Ovary (tissue), 9 donors: ENCODE data around the gene OPCML. TPM values are rescaled to one million over a fixed set of nuclear protein-coding genes. Genes with fewer than 3 reads are reported as not detected.

Experiments used
- DNase-seq, 5 donors: peaks; one replicate each; pipeline ENCODE4 v3.0.0-alpha.2; 2019 to 2020
- H3K27ac ChIP-seq, 2 donors: fragments of 200-600 bp; one replicate each; pipeline versions ENCODE4 v1.5.1 to v1.8.0; 2019 to 2022
- H3K27me3 ChIP-seq: fragments of 200-600 bp; one replicate; pipeline ENCODE4 v1.8.0; 2022
- H3K36me3 ChIP-seq: fragments of 200-600 bp; sonication (generic); one replicate; pipeline ENCODE4 v1.5.1; 2019
- H3K4me1 ChIP-seq: one replicate; pipeline ENCODE4 v1.8.1; 2013; ENCODE audit warnings: mild to moderate bottlenecking, moderate library complexity; ENCODE audit not compliant: insufficient read depth
- H3K4me3 ChIP-seq: fragments of 200-600 bp; sonication (generic); one replicate; pipeline ENCODE4 v1.5.1; 2017
- H3K9me3 ChIP-seq, 2 donors: fragments of 200-600 bp in 1 of 2; sonication (generic) in 1 of 2; one replicate each; pipeline versions ENCODE4 v1.5.1 to v1.8.1; 2013 to 2019; ENCODE audit warnings: mild to moderate bottlenecking in 1 of 2, moderate library complexity in 1 of 2
- EP300 ChIP-seq: sonication (generic); formaldehyde crosslinking; IDR thresholded peaks from one replicate; pipeline ENCODE4 v1.6.1; 2017; ENCODE audit warnings: antibody characterized with exemption
- POLR2A ChIP-seq: fragments of 450-650 bp; IDR thresholded peaks from one replicate; pipeline ENCODE4 v1.6.1; 2017; ENCODE audit warnings: antibody characterized with exemption, mild to moderate bottlenecking, moderate library complexity
- WGBS, 3 donors: extraction: QIAGEN DNeasy Blood & Tissue Kit in 1 of 3; methylation state at CpG; one replicate each; pipeline versions ENCODE4 v1.1.5 to v1.1.7; 2013 to 2017; 5-methylcytosine and 5-hydroxymethylcytosine counted together
- intact Hi-C, 4 donors: fragments of 100-400 bp; cut with DNase I; formaldehyde crosslinking; loops; one replicate each; pipeline versions ENCODE4 v1.11.0 to v1.15.1; 2022 to 2023
- polyA plus RNA-seq, 2 donors: library from polyadenylated mRNA; stranded (reverse); fragments of 200-250 nt in 1 of 2; fragments of 350-450 nt in 1 of 2; fragmentation: Illumina TruSeq in 1 of 2; extraction: RNeasy Lipid Tissue Mini Kit (QIAGEN cat#74804) in 1 of 2; gene quantifications; one replicate each; pipeline ENCODE4 v1.2.3, GENCODE V29; 2013 to 2014
- total RNA-seq, 7 donors: library from RNA; depleted of rRNA in 2 of 7; stranded (reverse); fragments of >200 nt in 2 of 7; fragmentation: NEBNext Ultra II Directional in 3 of 7; extraction: Animal tissue kit (Norgen Biotek cat#: 25700) in 3 of 7; gene quantifications; one replicate each; pipeline versions ENCODE4 v1.1.0 to v1.2.4, GENCODE V29; 2016 to 2023
- TF ChIP-seq, protein P1 (sequence below), 3 donors: fragments of 450-650 bp in 2 of 3; fragments of 200-600 bp in 1 of 3; IDR thresholded peaks; one replicate each; pipeline versions ENCODE4 v1.5.1 to v1.8.0; 2016 to 2022; ENCODE audit warnings: antibody characterized with exemption in 3 of 3, mild to moderate bottlenecking in 1 of 3
- donor health status: DM: no; HTN: no; CAD: no; lungs with moderate emphysema.
- donor health status: DM: no; HTN: no; CAD: no.
- donor health status: Bipolar disorder and iron deficiency.
- donor health status: DM: yes; HTN: yes; CAD: no.
- donor health status: DM: no; HTN: no; CAD: no.
- donor health status: DM: yes; HTN: yes; CAD: no.

The OPCML gene
- total and polyA plus RNA-seq, 9 donors, result under 0.01 to 2.8 (median 0.32) TPM; not detected in 2

DNA sequence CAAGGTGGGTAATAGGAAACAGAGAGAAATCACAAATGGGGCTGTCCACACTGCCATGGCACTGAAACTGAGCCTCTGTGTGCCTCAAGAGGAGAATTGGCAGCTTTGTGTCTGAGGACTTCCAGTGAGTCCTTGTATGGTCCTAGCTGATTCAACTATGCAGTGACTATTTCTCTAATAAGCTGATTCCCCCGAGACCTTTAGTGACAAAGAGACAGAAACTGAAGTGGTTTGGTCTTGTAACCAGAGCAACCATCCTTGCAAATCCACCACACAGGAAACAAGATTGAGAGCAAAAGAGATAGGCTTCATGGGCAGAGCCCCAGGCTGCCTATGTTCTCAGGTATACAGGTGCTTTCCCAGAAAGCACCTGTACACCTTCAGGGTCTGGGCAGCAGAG, 1123.4 kb downstream of the OPCML start:
- Histone ChIP-seq H3K4me1 (no peaks in the 10 kb centered on the region), H3K36me3 (no peaks in the 10 kb centered on the region), H3K4me3 (no peak overlapping the region), H3K9me3 (no peaks in the 10 kb centered on the region), H3K27ac (no peak overlapping the region), H3K27me3 (no peaks in the 10 kb centered on the region)
- DNase-seq, result no peak
- WGBS, 3 donors, result 70 to 74% (median 70%) methylated on average over 1 of the region's 1 CpG
- intact Hi-C loops, result no loop called here
- TF ChIP-seq POLR2A (no peak), EP300 (no peak)
- TF ChIP-seq, protein P1, sequence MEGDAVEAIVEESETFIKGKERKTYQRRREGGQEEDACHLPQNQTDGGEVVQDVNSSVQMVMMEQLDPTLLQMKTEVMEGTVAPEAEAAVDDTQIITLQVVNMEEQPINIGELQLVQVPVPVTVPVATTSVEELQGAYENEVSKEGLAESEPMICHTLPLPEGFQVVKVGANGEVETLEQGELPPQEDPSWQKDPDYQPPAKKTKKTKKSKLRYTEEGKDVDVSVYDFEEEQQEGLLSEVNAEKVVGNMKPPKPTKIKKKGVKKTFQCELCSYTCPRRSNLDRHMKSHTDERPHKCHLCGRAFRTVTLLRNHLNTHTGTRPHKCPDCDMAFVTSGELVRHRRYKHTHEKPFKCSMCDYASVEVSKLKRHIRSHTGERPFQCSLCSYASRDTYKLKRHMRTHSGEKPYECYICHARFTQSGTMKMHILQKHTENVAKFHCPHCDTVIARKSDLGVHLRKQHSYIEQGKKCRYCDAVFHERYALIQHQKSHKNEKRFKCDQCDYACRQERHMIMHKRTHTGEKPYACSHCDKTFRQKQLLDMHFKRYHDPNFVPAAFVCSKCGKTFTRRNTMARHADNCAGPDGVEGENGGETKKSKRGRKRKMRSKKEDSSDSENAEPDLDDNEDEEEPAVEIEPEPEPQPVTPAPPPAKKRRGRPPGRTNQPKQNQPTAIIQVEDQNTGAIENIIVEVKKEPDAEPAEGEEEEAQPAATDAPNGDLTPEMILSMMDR (IDR thresholded peaks at IDR 0.05), result no peak

DNA sequence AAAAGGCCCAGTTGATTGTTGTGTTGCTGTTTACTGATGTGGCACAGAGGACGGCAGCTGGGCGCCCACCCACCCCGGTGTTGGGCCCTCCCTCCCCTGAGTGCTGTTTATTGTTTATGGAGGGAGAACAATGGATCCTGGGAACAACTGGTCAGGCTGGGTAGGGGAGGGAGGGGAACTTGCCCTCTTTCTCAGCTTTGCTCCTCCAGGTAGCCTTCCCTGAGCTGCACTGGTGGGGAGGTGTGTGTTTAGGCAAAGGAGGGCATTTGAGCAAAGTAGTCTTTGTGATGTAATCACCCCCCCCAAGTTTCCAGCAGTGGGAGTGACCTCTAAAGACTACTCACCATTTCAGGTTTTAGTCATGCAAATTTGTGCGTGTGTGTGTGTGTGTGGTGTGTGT, 1126.6 kb downstream of the OPCML start:
- Histone ChIP-seq H3K9me3 (no peaks in the 10 kb centered on the region), H3K36me3 (no peaks in the 10 kb centered on the region), H3K4me3 (no peak overlapping the region), H3K27me3 (no peaks in the 10 kb centered on the region), H3K4me1 (no peaks in the 10 kb centered on the region), H3K27ac (no peak overlapping the region)
- intact Hi-C loops, result no loop called here
- no peak for TF ChIP-seq POLR2A
- TF ChIP-seq EP300, result no peak
- TF ChIP-seq, protein P1 (IDR thresholded peaks at IDR 0.05), result no peak
- 33 to 42% (median 41%) methylated on average over 4 of the region's 4 CpGs for WGBS, 3 donors
- no peak for DNase-seq

DNA sequence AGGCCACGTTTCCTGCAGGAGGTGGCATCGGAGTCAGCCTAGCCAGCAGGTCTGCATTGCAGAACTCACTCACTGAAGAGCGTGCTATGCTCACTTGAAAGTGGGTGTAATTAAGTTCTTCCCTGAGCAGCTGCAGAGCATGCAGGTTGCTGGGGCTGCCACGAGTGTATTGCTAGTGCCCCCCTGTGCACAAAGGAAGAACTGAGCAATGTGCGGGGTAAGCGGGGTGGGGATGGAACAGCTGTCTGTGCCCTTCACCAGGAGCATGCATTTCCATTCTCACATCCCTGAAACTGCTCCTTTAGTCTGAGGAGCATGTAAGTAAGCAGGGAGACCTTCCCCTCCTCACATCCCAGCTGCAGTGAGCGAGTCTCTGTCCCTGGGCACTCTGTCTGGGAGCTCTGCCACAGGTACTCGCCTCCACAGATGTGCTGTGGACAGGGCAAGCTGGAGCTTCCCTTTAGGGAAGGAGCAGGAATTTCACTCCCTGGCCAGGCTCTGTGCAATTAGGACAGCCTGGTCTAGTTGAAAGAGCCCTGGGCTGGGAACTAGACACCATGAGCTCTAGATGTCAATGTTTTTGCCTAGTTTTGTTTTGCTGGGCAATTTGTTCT, 1130.1 kb downstream of the OPCML start:
- intact Hi-C loops, result no loop called here
- TF ChIP-seq POLR2A, result no peak
- 5 to 22% (median 10%) methylated on average over 8 of the region's 8 CpGs for WGBS, 3 donors
- Histone ChIP-seq H3K9me3 (no peaks in the 10 kb centered on the region), H3K4me1 (no peaks in the 10 kb centered on the region), H3K27ac (no peak overlapping the region), H3K27me3 (no peaks in the 10 kb centered on the region), H3K4me3 (no peak overlapping the region), H3K36me3 (no peaks in the 10 kb centered on the region)
- DNase-seq, result no peak

DNA sequence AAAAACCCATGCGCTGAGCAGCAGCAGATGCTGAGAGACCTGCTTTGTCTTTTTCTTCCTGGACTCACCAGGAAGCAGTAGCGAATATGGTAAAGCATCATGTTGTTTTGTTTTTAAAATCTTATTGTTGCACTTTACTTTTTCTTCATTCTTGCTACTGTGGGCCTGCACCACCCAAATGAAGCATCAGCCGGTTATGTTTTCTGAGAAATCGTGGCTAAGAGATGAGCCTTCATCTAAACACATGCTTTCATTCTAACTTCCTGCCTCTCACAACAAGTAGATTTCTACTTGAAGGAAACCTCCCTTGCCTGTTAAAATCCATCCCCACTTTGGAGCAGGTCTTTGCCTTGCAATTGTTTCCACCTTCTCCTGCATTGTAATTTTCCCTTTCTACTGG, 1136.0 kb downstream of the OPCML start:
- Histone ChIP-seq H3K27me3 (no peaks in the 10 kb centered on the region), H3K4me1 (no peaks in the 10 kb centered on the region), H3K4me3 (no peak overlapping the region), H3K9me3 (no peaks in the 10 kb centered on the region), H3K27ac (no peak overlapping the region), H3K36me3 (no peaks in the 10 kb centered on the region)
- no peak for DNase-seq
- TF ChIP-seq EP300 (no peak), POLR2A (no peak)
- TF ChIP-seq, protein P1 (IDR thresholded peaks at IDR 0.05), result no peak
- intact Hi-C loops, result no loop called here
- WGBS, 3 donors, result 83 to 88% (median 88%) methylated on average over 4 of the region's 4 CpGs

DNA sequence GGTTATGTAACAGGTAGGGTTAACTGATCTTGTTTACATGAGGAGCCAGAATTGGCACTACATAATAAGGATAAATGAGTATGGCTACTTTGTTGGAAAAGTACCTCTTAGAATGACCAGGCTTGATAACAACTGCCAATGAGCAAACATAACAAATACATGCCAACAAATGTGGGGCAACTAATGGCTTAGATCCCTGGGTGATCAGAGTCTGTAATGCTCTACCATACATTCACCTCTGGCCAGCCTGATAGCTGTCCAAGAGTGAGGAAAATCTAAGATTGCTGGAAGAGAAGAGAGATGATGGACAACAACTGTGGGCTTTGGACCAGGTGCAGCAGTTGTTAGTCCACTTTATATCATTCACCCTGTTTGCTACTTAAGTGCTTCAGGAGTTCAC, 1136.9 kb downstream of the OPCML start:
- Histone ChIP-seq H3K36me3 (no peaks in the 10 kb centered on the region), H3K9me3 (no peaks in the 10 kb centered on the region), H3K27me3 (no peaks in the 10 kb centered on the region), H3K27ac (no peak overlapping the region), H3K4me1 (no peaks in the 10 kb centered on the region), H3K4me3 (no peak overlapping the region)
- intact Hi-C loops, result no loop called here
- no peak for DNase-seq
- TF ChIP-seq, protein P1 (IDR thresholded peaks at IDR 0.05), result no peak
- TF ChIP-seq EP300 (no peak), POLR2A (no peak)
